Activated CD4-positive, CD25-positive, alpha-beta regulatory T cell (primary cell): ENCODE measurements around the gene HOXC13.

Experiments
- DNase-seq, 4 experiments: peaks; one replicate each; lab custom pipeline; 2025; lab: John Stamatoyannopoulos, UW

Gene HOXC13

GRCh38 chr12:53971129-53971528 lies 32.5 kb downstream of the HOXC13 start:
- DNase-seq, result no peak

- no peak for DNase-seq
These were observed 33.1 kb downstream of the HOXC13 start for GRCh38 chr12:53971686-53972085.

- DNase-seq, result no peak
These were observed 33.6 kb downstream of the HOXC13 start for GRCh38 chr12:53972152-53972702.

GRCh38 chr12:53972722-53973235 lies 34.1 kb downstream of the HOXC13 start, which contains the start of gene HOXC11:
Gene HOXC11 (plus strand): TSS chr12:53973126. CDS start chr12:53973242, 116 bp downstream.
- no peak for DNase-seq

GRCh38 chr12:53973236-53974042 lies 34.8 kb downstream of the HOXC13 start:
- no peak for DNase-seq

GRCh38 chr12:53974084-53975063 lies 35.7 kb downstream of the HOXC13 start, which contains the start of gene HOTAIR:
Gene HOTAIR (minus strand): TSS chr12:53974954.
- no peak for DNase-seq

- DNase-seq, result no peak
These were observed 36.4 kb downstream of the HOXC13 start for GRCh38 chr12:53975064-53975471.

- no peak for DNase-seq
These were observed 37.0 kb downstream of the HOXC13 start for GRCh38 chr12:53975479-53976152.

GRCh38 chr12:53976172-53976822 lies 37.7 kb downstream of the HOXC13 start:
- DNase-seq, result no peak

GRCh38 chr12:53976823-53977595 lies 38.4 kb downstream of the HOXC13 start:
- DNase-seq, result no peak

GRCh38 chr12:53977596-53978445 lies 39.2 kb downstream of the HOXC13 start:
- DNase-seq, result no peak

GRCh38 chr12:53978477-53979356 lies 40.1 kb downstream of the HOXC13 start:
- DNase-seq, result no peak

GRCh38 chr12:53980104-53980801 lies 41.6 kb downstream of the HOXC13 start:
- no peak for DNase-seq

GRCh38 chr12:53980802-53981496 lies 42.3 kb downstream of the HOXC13 start:
- DNase-seq, result no peak

GRCh38 chr12:53981634-53982565 lies 43.3 kb downstream of the HOXC13 start:
- no peak for DNase-seq
